Mesothelial cell of epicardium (in vitro differentiated cells): ENCODE measurements around the gene AQR. TPM values are rescaled to one million over a fixed set of nuclear protein-coding genes. Genes with fewer than 3 reads are reported as not detected.

Source experiments
- DNase-seq, 2 experiments: peaks; one replicate each; pipeline ENCODE4 v3.0.0; 2021; ENCODE audit warnings: low spot score in 2 of 2; ENCODE audit not compliant: unreplicated experiment in 2 of 2
- H3K27ac Mint-ChIP-seq: 2 replicates; pipeline ENCODE4 v1.8.0; 2021; ENCODE audit warnings: mixed read lengths
- H3K27me3 Mint-ChIP-seq: 2 replicates; pipeline ENCODE4 v1.8.0; 2021; ENCODE audit warnings: low read depth, mixed read lengths
- H3K36me3 Mint-ChIP-seq: 2 replicates; pipeline ENCODE4 v1.8.0; 2021; ENCODE audit warnings: mixed read lengths
- H3K4me1 Mint-ChIP-seq: 2 replicates; pipeline ENCODE4 v1.8.0; 2021; ENCODE audit warnings: mixed read lengths
- H3K4me3 Mint-ChIP-seq: 2 replicates; pipeline ENCODE4 v1.8.0; 2021; ENCODE audit warnings: mild to moderate bottlenecking, moderate library complexity, mixed read lengths
- H3K9me3 Mint-ChIP-seq: 2 replicates; pipeline ENCODE4 v1.8.0; 2021; ENCODE audit warnings: mixed read lengths
- total RNA-seq: library from RNA; stranded (reverse); gene quantifications from 3 replicates; pipeline ENCODE4 v1.2.1, GENCODE V29; 2021
- TF ChIP-seq, protein P1 (sequence below): fragments of 200-600 bp; sonication (generic); IDR thresholded peaks from one replicate; pipeline ENCODE4 v1.5.0; 2021; ENCODE audit warnings: antibody characterized with exemption; ENCODE audit not compliant: unreplicated experiment

AQR gene
- total RNA-seq, 1 donor from 2014 or later: 46.2 TPM

- Mint-ChIP-seq H3K27ac (no peak overlapping the region), H3K27me3 (no peaks in the 10 kb centered on the region), H3K4me3 (no peak overlapping the region), H3K36me3 (peaks cover 68% of the 10 kb centered on the region), H3K9me3 (peaks cover 40% of the 10 kb centered on the region), H3K4me1 (no peaks in the 10 kb centered on the region)
- TF ChIP-seq, protein P1, sequence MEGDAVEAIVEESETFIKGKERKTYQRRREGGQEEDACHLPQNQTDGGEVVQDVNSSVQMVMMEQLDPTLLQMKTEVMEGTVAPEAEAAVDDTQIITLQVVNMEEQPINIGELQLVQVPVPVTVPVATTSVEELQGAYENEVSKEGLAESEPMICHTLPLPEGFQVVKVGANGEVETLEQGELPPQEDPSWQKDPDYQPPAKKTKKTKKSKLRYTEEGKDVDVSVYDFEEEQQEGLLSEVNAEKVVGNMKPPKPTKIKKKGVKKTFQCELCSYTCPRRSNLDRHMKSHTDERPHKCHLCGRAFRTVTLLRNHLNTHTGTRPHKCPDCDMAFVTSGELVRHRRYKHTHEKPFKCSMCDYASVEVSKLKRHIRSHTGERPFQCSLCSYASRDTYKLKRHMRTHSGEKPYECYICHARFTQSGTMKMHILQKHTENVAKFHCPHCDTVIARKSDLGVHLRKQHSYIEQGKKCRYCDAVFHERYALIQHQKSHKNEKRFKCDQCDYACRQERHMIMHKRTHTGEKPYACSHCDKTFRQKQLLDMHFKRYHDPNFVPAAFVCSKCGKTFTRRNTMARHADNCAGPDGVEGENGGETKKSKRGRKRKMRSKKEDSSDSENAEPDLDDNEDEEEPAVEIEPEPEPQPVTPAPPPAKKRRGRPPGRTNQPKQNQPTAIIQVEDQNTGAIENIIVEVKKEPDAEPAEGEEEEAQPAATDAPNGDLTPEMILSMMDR: no peak
- no peak for DNase-seq
Measured at GRCh38 chr15:34892963-34893591, 76.5 kb downstream of the AQR start.

DNA sequence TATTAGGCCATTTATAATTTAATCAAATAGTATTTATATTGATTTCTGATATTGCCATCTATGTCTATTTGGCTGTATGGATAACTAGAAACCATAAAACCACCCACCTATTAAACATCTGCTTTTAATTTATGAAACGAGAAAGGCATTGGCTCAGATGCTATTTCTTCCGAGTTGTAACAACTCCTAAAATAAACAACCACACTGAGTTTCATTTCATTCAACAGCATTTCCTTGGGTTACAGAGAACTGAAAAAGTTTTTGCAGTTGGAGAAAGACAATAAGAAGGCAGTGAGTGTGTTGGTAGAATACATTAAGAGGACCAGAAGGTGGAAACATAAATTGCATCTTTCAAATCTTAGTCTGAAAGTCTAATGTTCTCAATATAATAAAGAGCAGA lies 79.1 kb downstream of the AQR start:
- H3K27ac Mint-ChIP-seq: no peak overlapping the region
- DNase-seq: no peak

DNA sequence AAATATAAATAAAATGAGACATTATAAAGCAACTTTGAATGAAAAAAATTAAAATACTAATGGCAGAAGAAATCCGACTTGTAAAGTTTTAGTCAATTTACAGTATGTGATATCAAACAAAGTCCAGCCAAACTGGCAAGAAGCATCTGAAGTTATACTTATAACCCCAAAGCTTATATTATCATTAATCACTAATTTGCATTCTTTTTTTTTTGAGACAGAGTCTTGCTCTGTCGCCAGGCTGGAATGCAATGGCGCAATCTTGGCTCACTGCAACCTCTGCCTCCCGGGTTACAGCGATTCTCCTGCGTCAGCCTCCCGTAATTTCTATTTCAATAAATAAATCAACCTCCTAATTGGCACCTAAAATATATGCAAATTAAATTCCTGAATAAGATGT lies 80.1 kb downstream of the AQR start:
- Mint-ChIP-seq H3K36me3 (peaks cover 60% of the 10 kb centered on the region), H3K27ac (no peak overlapping the region)
- TF ChIP-seq, protein P1: no peak

More for the DNA sequence above, 79.1 kb downstream of the AQR start:
- no peak overlapping the region for H3K4me3 Mint-ChIP-seq
- peaks cover 58% of the 10 kb centered on the region for H3K36me3 Mint-ChIP-seq
- TF ChIP-seq, protein P1: no peak
- no peaks in the 10 kb centered on the region for H3K4me1 Mint-ChIP-seq
- peaks cover 29% of the 10 kb centered on the region for H3K9me3 Mint-ChIP-seq
- no peaks in the 10 kb centered on the region for H3K27me3 Mint-ChIP-seq

GRCh38 chr15:34886134-34886533 lies 83.4 kb downstream of the AQR start:
- TF ChIP-seq, protein P1: no peak
- Mint-ChIP-seq H3K27me3 (no peaks in the 10 kb centered on the region), H3K36me3 (peaks cover 49% of the 10 kb centered on the region), H3K9me3 (no peaks in the 10 kb centered on the region), H3K4me3 (no peak overlapping the region), H3K27ac (no peak overlapping the region), H3K4me1 (no peaks in the 10 kb centered on the region)
- no peak for DNase-seq

More for the DNA sequence above, 80.1 kb downstream of the AQR start:
- H3K4me1 Mint-ChIP-seq: no peaks in the 10 kb centered on the region
- no peaks in the 10 kb centered on the region for H3K27me3 Mint-ChIP-seq
- peaks cover 24% of the 10 kb centered on the region for H3K9me3 Mint-ChIP-seq
- no peak for DNase-seq
- H3K4me3 Mint-ChIP-seq: no peak overlapping the region

GRCh38 chr15:34883633-34884032 lies 85.9 kb downstream of the AQR start:
- Mint-ChIP-seq H3K9me3 (no peaks in the 10 kb centered on the region), H3K36me3 (peaks cover 56% of the 10 kb centered on the region), H3K27me3 (no peaks in the 10 kb centered on the region), H3K4me1 (no peaks in the 10 kb centered on the region), H3K4me3 (no peak overlapping the region), H3K27ac (no peak overlapping the region)
- no peak for DNase-seq
- TF ChIP-seq, protein P1: no peak

DNA sequence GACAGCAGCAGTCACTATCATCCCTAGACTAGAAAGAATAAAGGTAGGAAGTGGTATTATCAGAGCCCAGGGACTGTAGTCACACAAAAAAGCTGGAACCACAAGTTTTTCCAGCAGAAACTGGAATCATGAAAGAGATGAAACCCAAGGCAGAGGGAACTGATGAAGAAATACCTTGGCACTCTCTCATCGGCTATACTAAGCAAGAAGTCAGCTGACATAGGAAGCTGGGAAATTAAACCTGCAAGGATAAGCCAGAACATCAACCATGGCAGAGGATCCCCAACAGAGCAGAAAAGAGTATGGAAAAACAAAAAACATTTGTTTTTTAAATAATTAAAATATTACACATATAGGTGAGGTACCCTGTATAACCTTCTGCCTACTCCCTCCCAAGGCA lies 86.5 kb downstream of the AQR start:
- TF ChIP-seq, protein P1: no peak
- H3K27ac Mint-ChIP-seq: no peak overlapping the region
- H3K9me3 Mint-ChIP-seq: no peaks in the 10 kb centered on the region
- no peaks in the 10 kb centered on the region for H3K27me3 Mint-ChIP-seq
- no peaks in the 10 kb centered on the region for H3K4me1 Mint-ChIP-seq
- no peak for DNase-seq
- no peak overlapping the region for H3K4me3 Mint-ChIP-seq
- peaks cover 60% of the 10 kb centered on the region for H3K36me3 Mint-ChIP-seq
